ENCODE results near the gene DPEP2NB.

- TF ChIP-seq CTCF (IDR thresholded peaks at IDR 0.05) (no peak), POLR2A (IDR thresholded peaks at IDR 0.05) (no peak)
Measured at GRCh38 chr16:67979955-67980678, 35.6 kb downstream of the DPEP2NB start, which contains the start of gene DPEP3.
